ACHN (cell line): Measurements from ENCODE around the gene NOTCH4.
"Not testable (repeated sequence)": the region's sequence is repeated elsewhere in the genome, so short reads cannot be mapped to it uniquely, and the experiment has no call there.

ENCODE experiments used
- DNase-seq: peaks from one replicate; pipeline ENCODE4 v3.0.0-alpha.2; 2015
- in situ Hi-C: cut with HindIII; loops from 2 replicates; pipeline ENCODE4 v1.10.0; 2017; ENCODE audit warnings: low sequenced_read_pairs, low pct_ligation_motif_present, low pct_unique_long_range_greater_than_20kb

NOTCH4 gene

DNA sequence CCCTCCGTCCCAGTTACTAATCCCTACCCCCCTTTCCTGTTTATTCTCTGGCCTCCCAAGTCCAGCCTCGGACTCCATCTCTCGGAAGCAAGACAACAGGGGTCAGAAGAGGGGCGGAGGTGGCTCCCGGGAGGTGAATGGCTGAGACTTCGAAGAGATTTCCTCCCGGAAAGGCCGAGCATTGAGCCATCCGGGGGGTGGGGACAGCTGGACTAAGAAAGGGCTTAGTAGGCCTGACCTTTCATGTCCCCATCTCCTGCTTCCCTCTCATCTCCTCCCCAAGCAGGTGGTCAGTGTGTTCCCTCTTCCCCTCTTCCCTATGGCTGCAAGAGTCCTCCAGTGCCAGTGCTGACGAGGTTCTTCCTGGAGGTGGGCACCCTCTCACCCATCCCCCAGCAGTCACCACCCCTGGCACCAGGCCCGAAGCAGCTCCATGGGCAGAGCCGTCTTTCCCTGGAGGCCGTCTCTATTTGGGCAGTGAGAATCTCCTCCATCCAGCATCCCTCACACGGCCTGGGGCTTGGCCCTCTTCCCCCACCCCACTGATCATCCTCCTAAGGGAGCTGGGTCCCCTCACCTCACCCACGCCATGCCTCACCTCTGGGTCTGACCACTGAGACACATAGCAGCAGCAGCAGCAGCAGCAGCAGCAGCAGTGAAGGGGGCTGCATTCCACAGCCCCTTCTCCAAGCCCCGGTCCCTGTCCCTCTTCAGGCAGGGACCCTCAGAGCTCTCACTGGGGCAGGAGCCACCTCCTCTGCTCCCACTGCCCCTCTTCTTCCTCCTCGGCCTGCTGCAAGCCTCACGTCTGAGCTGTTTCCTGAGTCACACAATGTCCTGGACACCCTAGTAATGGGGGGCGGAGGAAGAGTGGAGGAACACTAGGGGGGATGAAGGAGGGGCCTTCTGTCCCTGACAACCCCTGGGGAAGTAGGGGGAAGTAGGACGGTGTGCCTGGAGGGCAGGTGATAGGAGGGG is at the start of gene NOTCH4:
TSS of gene NOTCH4 (minus strand) at position 810 of the 978 bp plus-strand sequence. CDS start at position 671, 139 bp downstream.
- DNase-seq: no peak
- in situ Hi-C loops: no loop called here

- no peak for DNase-seq
- in situ Hi-C loops: no loop called here
Observed at GRCh38 chr6:32271429-32271828, 47.6 kb upstream of the NOTCH4 start.

GRCh38 chr6:32268459-32268858 is 44.6 kb upstream of the NOTCH4 start:
- in situ Hi-C loops: not testable (repeated sequence)

GRCh38 chr6:32267035-32267434 is 43.2 kb upstream of the NOTCH4 start:
- DNase-seq: no peak
- in situ Hi-C loops: no loop called here

More at GRCh38 chr6:32268459-32268858, 44.6 kb upstream of the NOTCH4 start:
- DNase-seq: not testable (repeated sequence)

DNA sequence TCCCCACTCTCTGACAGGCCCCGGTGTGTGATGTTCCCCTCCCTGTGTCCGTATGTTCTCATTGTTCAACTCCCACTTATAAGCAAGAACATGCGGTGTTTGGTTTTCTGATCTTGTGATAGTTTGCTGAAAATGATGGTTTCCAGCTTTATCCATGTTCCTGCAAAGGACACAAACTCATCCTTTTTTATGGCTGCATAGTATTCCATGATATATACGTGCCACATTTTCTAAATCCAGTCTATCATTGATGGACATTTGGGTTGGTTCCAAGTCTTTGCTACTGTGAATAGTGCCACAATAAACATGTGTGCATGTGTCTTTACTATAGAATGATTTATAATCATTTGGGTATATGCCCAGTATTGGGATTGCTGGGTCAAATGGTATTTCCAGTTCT is 33.4 kb upstream of the NOTCH4 start:
- DNase-seq, in situ Hi-C loops: not testable (repeated sequence)

GRCh38 chr6:32255199-32256153 is 31.6 kb upstream of the NOTCH4 start:
- DNase-seq: peak; percentile 91
- in situ Hi-C loops: no loop called here

DNA sequence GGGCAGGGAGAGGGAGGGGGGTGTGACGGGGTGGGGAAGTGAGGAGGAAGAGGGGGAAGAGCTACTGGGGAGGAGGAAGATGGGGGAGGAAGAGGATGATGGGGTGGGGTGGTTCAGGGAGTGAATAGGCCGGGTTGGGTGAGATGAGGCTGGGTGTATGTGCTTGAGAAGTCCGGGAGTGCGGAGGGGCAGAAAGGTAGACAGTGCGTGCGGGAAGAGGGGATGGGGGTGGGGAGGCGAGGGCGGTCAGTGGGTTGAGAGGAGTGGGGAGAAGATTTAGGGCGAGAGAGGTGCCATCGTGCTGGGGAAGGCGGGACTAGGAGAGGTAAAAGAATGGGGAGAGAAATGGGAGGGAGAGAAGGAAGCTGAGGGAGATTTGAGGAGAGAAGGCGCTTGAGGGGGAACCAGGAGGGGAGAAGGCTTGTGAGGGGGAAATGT is 30.9 kb upstream of the NOTCH4 start:
- in situ Hi-C loops: no loop called here
- DNase-seq: no peak

- in situ Hi-C loops: no loop called here
- DNase-seq: no peak
Observed at GRCh38 chr6:32252331-32253009, 28.6 kb upstream of the NOTCH4 start.

- DNase-seq: no peak
- in situ Hi-C loops: no loop called here
Observed at GRCh38 chr6:32249262-32249661, 25.4 kb upstream of the NOTCH4 start.

DNA sequence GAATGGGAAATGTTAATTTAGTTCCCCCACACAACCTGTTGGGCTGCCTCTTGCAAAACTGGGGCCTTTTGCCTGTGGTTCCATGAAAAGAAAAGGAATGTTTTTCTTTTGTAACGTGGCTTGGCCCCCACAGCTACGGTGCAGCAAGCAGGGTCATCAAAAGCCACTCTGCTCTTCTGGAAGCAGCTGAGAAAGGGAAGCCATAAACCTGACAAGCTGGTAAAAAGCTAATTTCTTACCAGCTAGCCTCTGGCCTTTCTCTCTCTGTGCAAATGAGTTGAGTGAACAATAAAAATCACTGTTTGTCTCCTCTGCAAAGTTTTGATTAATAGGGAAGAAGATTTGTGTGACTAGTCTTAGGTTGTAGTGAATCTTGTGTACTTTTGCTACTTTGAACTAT is 23.5 kb upstream of the NOTCH4 start:
- in situ Hi-C loops: no loop called here
- DNase-seq: no peak

- peak; percentile 62 for DNase-seq
- in situ Hi-C loops: no loop called here
Observed at GRCh38 chr6:32244946-32245398, 21.1 kb upstream of the NOTCH4 start.

GRCh38 chr6:32244270-32244669 is 20.4 kb upstream of the NOTCH4 start:
- no peak for DNase-seq
- in situ Hi-C loops: no loop called here

DNA sequence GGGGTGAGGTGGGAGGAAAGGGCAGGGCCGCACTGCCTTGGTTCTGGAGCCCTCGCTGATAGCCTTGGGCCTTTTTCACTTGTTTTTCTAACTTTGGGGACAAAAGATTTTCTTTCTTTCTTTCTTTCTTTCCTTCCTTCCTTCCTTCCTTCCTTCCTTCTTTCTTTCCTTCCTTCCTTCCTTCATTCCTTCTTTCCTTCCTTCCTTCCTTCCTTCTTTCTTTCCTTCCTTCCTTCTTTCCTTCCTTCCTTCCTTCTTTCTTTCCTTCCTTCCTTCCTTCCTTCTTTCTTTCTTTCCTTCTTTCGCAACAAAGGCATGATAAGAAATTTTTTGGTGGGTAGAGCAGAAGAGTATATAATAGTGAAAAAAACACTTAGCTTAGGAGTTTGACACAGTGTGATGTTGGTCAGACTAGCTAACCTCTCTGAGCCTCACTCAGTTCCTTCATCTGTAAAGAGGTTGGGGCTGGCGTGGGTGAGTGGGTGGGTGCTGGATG is 18.5 kb upstream of the NOTCH4 start:
- DNase-seq, in situ Hi-C loops: not testable (repeated sequence)

- no peak for DNase-seq
- in situ Hi-C loops: no loop called here
Observed at GRCh38 chr6:32240686-32241085, 16.8 kb upstream of the NOTCH4 start.

- in situ Hi-C loops: no loop called here
- DNase-seq: no peak
Observed at GRCh38 chr6:32239462-32239861, 15.6 kb upstream of the NOTCH4 start.

DNA sequence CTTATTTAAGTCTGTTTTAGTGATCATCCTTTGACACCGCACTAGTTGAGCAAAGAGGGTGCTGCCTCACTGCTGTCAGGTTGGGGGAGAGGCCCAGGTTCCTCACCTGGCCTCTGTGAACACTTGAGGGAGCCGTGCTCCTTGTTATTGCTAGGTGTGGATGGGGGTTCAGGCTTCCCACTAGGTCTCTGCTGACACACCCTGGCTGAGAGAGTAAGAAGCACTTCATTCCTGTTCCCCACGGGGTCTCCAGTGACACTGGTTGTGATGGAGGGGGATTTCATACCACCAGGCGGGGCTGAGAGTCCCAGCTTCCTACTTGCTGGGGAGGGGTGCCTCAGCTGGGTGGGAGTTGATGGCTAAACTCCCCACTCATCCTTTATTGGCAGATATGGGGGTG is 11.1 kb upstream of the NOTCH4 start:
- DNase-seq: no peak
- in situ Hi-C loops: no loop called here

GRCh38 chr6:32226434-32226833 is 2.6 kb upstream of the NOTCH4 start:
- in situ Hi-C loops: no loop called here

GRCh38 chr6:32224696-32225095 is 829 bp upstream of the NOTCH4 start:
- DNase-seq: no peak
- in situ Hi-C loops: no loop called here

More at GRCh38 chr6:32226434-32226833, 2.6 kb upstream of the NOTCH4 start:
- DNase-seq: no peak
